ENCODE data around the gene F11.
A peak's percentile ranks its signal among the peaks of the same experiment; 100 is the strongest.

The F11 gene

DNA sequence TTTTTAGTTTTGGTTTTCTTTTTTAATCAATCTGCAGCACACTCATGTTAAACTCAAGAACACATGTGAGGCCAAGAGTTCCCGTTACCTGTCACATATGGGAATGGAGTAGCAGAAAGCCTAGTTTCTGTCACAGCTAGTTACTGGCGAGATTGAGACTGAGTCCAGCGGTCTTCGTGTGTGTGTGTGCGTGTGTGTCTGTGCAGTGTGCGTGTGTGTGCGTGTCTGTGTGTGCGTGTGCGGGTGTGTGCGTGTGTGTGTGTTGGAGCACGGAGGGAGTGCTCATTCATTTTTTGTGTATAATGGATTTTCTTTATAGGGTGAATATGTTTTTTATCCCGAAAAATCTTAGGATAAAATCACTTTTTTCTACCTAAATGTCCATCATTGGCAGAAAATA lies 19.2 kb downstream of the F11 start:
- DNase-seq (ENCODE audit: extremely low read depth, low read depth) = no peak
- no peak overlapping the region for H3K4me3 ChIP-seq (replicated peaks; ENCODE audit: low read depth, low read length)
- TF ChIP-seq CTCF (IDR thresholded peaks at IDR 0.05; ENCODE audit: low read depth, low read length, missing control alignments) = no peak

- no peak overlapping the region for H3K4me3 ChIP-seq (replicated peaks; ENCODE audit: low read depth, low read length)
- no peak for DNase-seq (ENCODE audit: extremely low read depth, low read depth)
- TF ChIP-seq CTCF (IDR thresholded peaks at IDR 0.05; ENCODE audit: low read depth, low read length, missing control alignments) = no peak
These were observed 20.6 kb downstream of the F11 start for GRCh38 chr4:186286581-186286980.

GRCh38 chr4:186291256-186291890 lies 25.4 kb downstream of the F11 start:
- TF ChIP-seq CTCF (IDR thresholded peaks at IDR 0.05; ENCODE audit: low read depth, low read length, missing control alignments) = no peak
- DNase-seq (ENCODE audit: extremely low read depth, low read depth) = no peak
- no peak overlapping the region for H3K4me3 ChIP-seq (replicated peaks; ENCODE audit: low read depth, low read length)

DNA sequence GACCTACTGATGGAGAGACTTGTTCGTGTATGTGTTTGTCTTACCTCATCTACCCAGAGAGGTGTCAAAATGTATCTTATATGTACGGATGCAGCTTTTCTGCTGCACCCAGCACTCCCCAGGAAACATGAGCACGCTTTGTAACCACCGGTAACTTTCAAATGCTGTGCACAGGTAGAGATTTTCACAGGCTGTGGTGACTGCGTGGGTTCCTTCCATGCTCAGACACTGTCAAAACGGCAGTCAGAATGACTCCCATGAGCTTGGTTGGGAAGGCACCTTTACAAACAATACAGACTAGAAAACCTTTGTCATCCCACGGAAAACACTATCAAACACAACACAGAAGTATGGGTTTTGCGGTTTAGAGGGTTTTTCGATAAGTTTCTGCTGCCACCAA lies 28.2 kb downstream of the F11 start:
- H3K4me3 ChIP-seq (replicated peaks; ENCODE audit: low read depth, low read length) = no peak overlapping the region
- TF ChIP-seq CTCF (IDR thresholded peaks at IDR 0.05; ENCODE audit: low read depth, low read length, missing control alignments) = no peak
- no peak for DNase-seq (ENCODE audit: extremely low read depth, low read depth)

GRCh38 chr4:186296481-186296880 lies 30.5 kb downstream of the F11 start:
- no peak overlapping the region for H3K4me3 ChIP-seq (replicated peaks; ENCODE audit: low read depth, low read length)
- no peak for TF ChIP-seq CTCF (IDR thresholded peaks at IDR 0.05; ENCODE audit: low read depth, low read length, missing control alignments)
- DNase-seq (ENCODE audit: extremely low read depth, low read depth) = no peak

DNA sequence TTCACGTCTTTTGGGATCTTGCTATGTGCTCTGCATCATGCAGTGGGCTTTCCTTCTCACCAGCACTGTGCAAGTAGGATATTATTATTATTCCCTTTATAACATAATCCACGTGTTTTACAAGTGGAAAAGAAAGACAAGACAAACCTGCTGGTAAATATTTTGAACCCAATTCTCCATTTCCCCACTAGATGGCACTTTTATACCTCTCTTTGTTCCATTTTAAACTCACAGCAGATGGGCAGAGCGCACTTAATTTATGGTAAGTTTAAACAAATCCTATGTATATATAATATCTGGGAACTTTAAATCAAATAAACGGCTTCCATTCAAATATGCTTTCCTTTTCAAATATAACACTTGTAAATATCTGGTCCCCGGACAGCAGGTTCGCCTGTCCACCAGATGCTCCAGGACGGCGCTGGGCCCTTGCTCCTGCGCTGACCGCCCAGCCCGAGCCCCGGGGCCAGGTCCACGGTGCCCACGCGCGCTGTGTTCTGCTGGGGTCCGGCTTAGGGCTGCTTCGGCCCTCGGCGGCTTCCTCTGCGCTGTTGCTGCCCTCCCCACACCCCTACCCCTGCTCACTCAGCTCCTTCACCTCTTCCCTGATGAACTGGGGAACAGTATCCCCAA lies 31.1 kb downstream of the F11 start:
- no peak overlapping the region for H3K4me3 ChIP-seq (replicated peaks; ENCODE audit: low read depth, low read length)
- peak; percentile 56 for DNase-seq (ENCODE audit: extremely low read depth, low read depth)
- TF ChIP-seq CTCF (IDR thresholded peaks at IDR 0.05; ENCODE audit: low read depth, low read length, missing control alignments) = peak; percentile 45

Data from HFF-Myc (cell line).